HepG2 (cell line): Measurements from ENCODE around the gene XPO5. TPM values are rescaled to one million over a fixed set of nuclear protein-coding genes. Genes with fewer than 3 reads are reported as not detected.

Experiments used
- ATAD3A ChIP-seq: sonication (generic); formaldehyde crosslinking; IDR thresholded peaks from 2 replicates; pipeline ENCODE4 v1.4.0; 2020; ENCODE audit warnings: missing genetic modification reagents
- EEA1 ChIP-seq: sonication (generic); formaldehyde crosslinking; IDR thresholded peaks from 2 replicates; pipeline ENCODE4 v1.5.1; 2020; ENCODE audit warnings: mild to moderate bottlenecking, missing genetic modification reagents, borderline replicate concordance
- GATAD1 ChIP-seq: IDR thresholded peaks from 2 replicates; pipeline ENCODE4 v1.6.1; 2016; ENCODE audit warnings: missing genetic modification reagents, missing compliant biosample characterization
- HMG20A ChIP-seq: IDR thresholded peaks from 2 replicates; pipeline ENCODE4 v1.6.1; 2016; ENCODE audit warnings: borderline replicate concordance
- KLF6 ChIP-seq: IDR thresholded peaks from 2 replicates; pipeline ENCODE4 v1.8.0; 2016; ENCODE audit warnings: missing biosample characterization, missing genetic modification reagents
- KLF9 ChIP-seq: IDR thresholded peaks from 2 replicates; pipeline ENCODE4 v1.6.1; 2016; ENCODE audit warnings: low read depth
- MAF1 ChIP-seq: sonication (generic); formaldehyde crosslinking; IDR thresholded peaks from 2 replicates; pipeline ENCODE4 v1.5.0; 2020; ENCODE audit warnings: missing genetic modification reagents, borderline replicate concordance
- RCOR2 ChIP-seq: IDR thresholded peaks from 2 replicates; pipeline ENCODE4 v1.6.1; 2016; ENCODE audit warnings: missing biosample characterization, missing genetic modification reagents
- REPIN1 ChIP-seq: sonication (generic); formaldehyde crosslinking; IDR thresholded peaks from 2 replicates; pipeline ENCODE4 v1.8.0; 2022; ENCODE audit warnings: missing genetic modification reagents, low read depth, mild to moderate bottlenecking, borderline replicate concordance
- SMAD3 ChIP-seq: sonication (generic); formaldehyde crosslinking; IDR thresholded peaks from 2 replicates; pipeline ENCODE4 v1.4.0; 2020; ENCODE audit warnings: missing genetic modification reagents
- STAT5B ChIP-seq: sonication (generic); formaldehyde crosslinking; IDR thresholded peaks from 2 replicates; pipeline ENCODE4 v1.4.0; 2020; ENCODE audit warnings: missing genetic modification reagents
- TOPORS ChIP-seq: sonication (generic); formaldehyde crosslinking; IDR thresholded peaks from 2 replicates; pipeline ENCODE4 v1.8.0; 2023; ENCODE audit warnings: mild to moderate bottlenecking, missing genetic modification reagents
- ZBTB3 ChIP-seq: sonication (generic); formaldehyde crosslinking; IDR thresholded peaks from 2 replicates; pipeline ENCODE4 v1.4.0; 2020; ENCODE audit warnings: low read depth, mild to moderate bottlenecking, moderate library complexity, missing genetic modification reagents, borderline replicate concordance
- ZMYM4 ChIP-seq: sonication (generic); formaldehyde crosslinking; IDR thresholded peaks from 2 replicates; pipeline ENCODE4 v1.8.1; 2023; ENCODE audit warnings: mild to moderate bottlenecking, missing genetic modification reagents
- ZNF230 ChIP-seq: sonication (generic); formaldehyde crosslinking; IDR thresholded peaks from 2 replicates; pipeline ENCODE4 v1.4.0; 2020; ENCODE audit warnings: mild to moderate bottlenecking, missing genetic modification reagents
- ZNF335 ChIP-seq: sonication (generic); formaldehyde crosslinking; IDR thresholded peaks from 2 replicates; pipeline ENCODE4 v1.4.0; 2020; ENCODE audit warnings: missing genetic modification reagents
- ZNF44 ChIP-seq: sonication (generic); formaldehyde crosslinking; IDR thresholded peaks from 2 replicates; pipeline ENCODE4 v1.5.1; 2020; ENCODE audit warnings: mild to moderate bottlenecking, missing genetic modification reagents
- ZNF572 ChIP-seq: sonication (generic); formaldehyde crosslinking; IDR thresholded peaks from 2 replicates; pipeline ENCODE4 v1.5.1; 2020; ENCODE audit warnings: mild to moderate bottlenecking, missing genetic modification reagents
- ZNF773 ChIP-seq: sonication (generic); formaldehyde crosslinking; IDR thresholded peaks from 2 replicates; pipeline ENCODE4 v1.4.0; 2020; ENCODE audit warnings: missing genetic modification reagents, borderline replicate concordance
- polyA plus RNA-seq, 8 experiments: library from polyadenylated mRNA; depleted of rRNA in 3 of 8; stranded (reverse) in 7 of 8; unstranded in 1 of 8; fragments of >200 nt; fragmentation: Illumina TruSeq in 4 of 8; extraction: Trizol in 4 of 8; gene quantifications; 2 replicates each; pipeline versions ENCODE4 v1.2.1 to v1.2.3, GENCODE V29; 2011 to 2016; ENCODE audit warnings: low read depth in 4 of 8, missing spikeins in 1 of 8, mixed read lengths in 1 of 8; ENCODE audit not compliant: insufficient read depth in 1 of 8
- total RNA-seq, 5 experiments: library from RNA; depleted of rRNA; stranded (reverse); fragments of >200 nt; fragmentation: Illumina TruSeq; extraction: Trizol; gene quantifications; 2 replicates each; pipeline ENCODE4 v1.2.3, GENCODE V29; 2016; ENCODE audit warnings: low read depth in 1 of 5
- TF ChIP-seq, protein P1 (sequence below): sonication (generic); formaldehyde crosslinking; IDR thresholded peaks from 2 replicates; pipeline ENCODE4 v1.4.0; 2020; ENCODE audit warnings: mild to moderate bottlenecking, missing genetic modification reagents
- TF ChIP-seq, protein P2 (sequence below): sonication (generic); formaldehyde crosslinking; IDR thresholded peaks from 2 replicates; pipeline ENCODE4 v1.8.1; 2023; ENCODE audit warnings: mild to moderate bottlenecking, inconsistent platforms, moderate library complexity, missing genetic modification reagents, borderline replicate concordance
- TF ChIP-seq, protein P3 (sequence below): sonication (generic); formaldehyde crosslinking; IDR thresholded peaks from 2 replicates; pipeline ENCODE4 v1.4.0; 2020; ENCODE audit warnings: missing genetic modification reagents

The XPO5 gene
- total and polyA plus RNA-seq, 2 of the 13 experiments (the other 11 are each of a cell fraction or from before 2014, with no cell fraction given), result 52.2 to 68.0 TPM

DNA sequence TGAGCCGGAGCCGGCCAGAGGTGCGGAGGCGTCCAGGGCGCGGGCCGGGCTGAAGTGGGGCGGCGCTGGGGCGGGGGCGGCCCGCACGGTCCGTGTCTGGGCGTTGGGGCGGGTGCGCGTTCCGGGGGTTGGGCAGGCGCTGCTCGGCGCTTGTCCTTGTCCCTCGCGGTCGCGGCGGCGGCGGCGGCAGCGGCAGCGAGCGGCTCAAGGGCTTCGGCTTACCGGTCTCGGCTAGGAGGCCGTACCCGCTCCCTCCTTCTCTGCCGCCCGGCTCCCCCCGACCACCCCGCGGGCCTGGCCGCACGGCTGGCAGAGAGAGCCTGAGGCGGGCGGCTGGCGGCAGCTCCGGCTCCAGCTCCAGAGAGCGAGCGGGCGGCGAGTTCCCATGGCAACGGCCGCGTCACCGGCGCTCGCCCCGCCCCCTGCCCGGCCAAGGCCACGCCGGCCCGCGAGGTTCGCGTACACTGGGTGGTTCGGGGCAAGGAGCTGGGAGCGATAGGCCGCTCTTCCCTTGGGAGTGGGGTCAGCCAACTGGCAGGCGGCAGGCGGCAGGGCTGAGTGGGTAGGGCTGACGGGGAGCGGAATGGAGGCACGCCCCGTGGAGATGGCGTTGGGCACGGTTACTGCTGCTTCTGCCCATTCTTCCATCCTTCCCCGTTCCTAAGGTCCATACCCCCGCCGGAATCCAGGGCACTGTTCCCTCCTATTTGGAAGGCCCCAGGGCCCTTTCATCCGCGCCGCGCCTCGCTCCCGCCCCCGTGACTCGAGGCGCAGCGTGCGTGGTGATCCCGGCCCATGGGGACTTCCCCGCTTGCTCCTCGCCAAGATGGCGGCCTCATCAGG lies 65.6 kb downstream of the XPO5 start, which contains the start of gene LRRC73 (continued):
- TF ChIP-seq ZMYM4 (CRISPR knock-in tag), result no peak
- TF ChIP-seq EEA1, result no peak
- no peak for TF ChIP-seq KLF6 (CRISPR knock-in tag)
- 0 out of 2 replicates have a peak, but pooled peaks have one; percentile 14 for TF ChIP-seq GATAD1
- no peak for TF ChIP-seq MAF1 (CRISPR knock-in tag)
- peak; percentile 93 for TF ChIP-seq ZNF230 (CRISPR knock-in tag)
- TF ChIP-seq RCOR2, result no peak
- TF ChIP-seq ZNF773 (CRISPR knock-in tag), result no peak
- TF ChIP-seq REPIN1 (CRISPR knock-in tag), result 0 out of 2 replicates have a peak, but pooled peaks have one; percentile 52
- TF ChIP-seq ZNF572 (CRISPR knock-in tag), result 0 out of 2 replicates have a peak, but pooled peaks have one; percentile 24
- TF ChIP-seq KLF9, result no peak
- TF ChIP-seq, protein P1, sequence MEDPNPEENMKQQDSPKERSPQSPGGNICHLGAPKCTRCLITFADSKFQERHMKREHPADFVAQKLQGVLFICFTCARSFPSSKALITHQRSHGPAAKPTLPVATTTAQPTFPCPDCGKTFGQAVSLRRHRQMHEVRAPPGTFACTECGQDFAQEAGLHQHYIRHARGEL (CRISPR knock-in tag), result no peak; the same call in 1 of the 2 replicates
- no peak for TF ChIP-seq HMG20A
- TF ChIP-seq TOPORS (CRISPR knock-in tag), result peak; percentile 77; the same call in 1 of the 2 replicates
- TF ChIP-seq, protein P2, sequence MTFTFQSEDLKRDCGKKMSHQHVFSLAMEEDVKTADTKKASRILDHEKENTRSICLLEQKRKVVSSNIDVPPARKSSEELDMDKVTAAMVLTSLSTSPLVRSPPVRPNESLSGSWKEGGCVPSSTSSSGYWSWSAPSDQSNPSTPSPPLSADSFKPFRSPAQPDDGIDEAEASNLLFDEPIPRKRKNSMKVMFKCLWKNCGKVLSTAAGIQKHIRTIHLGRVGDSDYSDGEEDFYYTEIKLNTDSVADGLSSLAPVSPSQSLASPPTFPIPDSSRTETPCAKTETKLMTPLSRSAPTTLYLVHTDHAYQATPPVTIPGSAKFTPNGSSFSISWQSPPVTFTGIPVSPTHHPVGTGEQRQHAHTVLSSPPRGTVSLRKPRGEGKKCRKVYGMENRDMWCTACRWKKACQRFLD (CRISPR knock-in tag), result 0 out of 2 replicates have a peak, but pooled peaks have one; percentile 62
- no peak for TF ChIP-seq ZBTB3 (CRISPR knock-in tag)
- TF ChIP-seq SMAD3 (CRISPR knock-in tag), result no peak
- no peak for TF ChIP-seq STAT5B (CRISPR knock-in tag)
- TF ChIP-seq, protein P3, sequence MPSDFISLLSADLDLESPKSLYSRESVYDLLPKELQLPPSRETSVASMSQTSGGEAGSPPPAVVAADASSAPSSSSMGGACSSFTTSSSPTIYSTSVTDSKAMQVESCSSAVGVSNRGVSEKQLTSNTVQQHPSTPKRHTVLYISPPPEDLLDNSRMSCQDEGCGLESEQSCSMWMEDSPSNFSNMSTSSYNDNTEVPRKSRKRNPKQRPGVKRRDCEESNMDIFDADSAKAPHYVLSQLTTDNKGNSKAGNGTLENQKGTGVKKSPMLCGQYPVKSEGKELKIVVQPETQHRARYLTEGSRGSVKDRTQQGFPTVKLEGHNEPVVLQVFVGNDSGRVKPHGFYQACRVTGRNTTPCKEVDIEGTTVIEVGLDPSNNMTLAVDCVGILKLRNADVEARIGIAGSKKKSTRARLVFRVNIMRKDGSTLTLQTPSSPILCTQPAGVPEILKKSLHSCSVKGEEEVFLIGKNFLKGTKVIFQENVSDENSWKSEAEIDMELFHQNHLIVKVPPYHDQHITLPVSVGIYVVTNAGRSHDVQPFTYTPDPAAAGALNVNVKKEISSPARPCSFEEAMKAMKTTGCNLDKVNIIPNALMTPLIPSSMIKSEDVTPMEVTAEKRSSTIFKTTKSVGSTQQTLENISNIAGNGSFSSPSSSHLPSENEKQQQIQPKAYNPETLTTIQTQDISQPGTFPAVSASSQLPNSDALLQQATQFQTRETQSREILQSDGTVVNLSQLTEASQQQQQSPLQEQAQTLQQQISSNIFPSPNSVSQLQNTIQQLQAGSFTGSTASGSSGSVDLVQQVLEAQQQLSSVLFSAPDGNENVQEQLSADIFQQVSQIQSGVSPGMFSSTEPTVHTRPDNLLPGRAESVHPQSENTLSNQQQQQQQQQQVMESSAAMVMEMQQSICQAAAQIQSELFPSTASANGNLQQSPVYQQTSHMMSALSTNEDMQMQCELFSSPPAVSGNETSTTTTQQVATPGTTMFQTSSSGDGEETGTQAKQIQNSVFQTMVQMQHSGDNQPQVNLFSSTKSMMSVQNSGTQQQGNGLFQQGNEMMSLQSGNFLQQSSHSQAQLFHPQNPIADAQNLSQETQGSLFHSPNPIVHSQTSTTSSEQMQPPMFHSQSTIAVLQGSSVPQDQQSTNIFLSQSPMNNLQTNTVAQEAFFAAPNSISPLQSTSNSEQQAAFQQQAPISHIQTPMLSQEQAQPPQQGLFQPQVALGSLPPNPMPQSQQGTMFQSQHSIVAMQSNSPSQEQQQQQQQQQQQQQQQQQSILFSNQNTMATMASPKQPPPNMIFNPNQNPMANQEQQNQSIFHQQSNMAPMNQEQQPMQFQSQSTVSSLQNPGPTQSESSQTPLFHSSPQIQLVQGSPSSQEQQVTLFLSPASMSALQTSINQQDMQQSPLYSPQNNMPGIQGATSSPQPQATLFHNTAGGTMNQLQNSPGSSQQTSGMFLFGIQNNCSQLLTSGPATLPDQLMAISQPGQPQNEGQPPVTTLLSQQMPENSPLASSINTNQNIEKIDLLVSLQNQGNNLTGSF (CRISPR knock-in tag), result 0 out of 2 replicates have a peak, but pooled peaks have one; percentile 17
- TF ChIP-seq ATAD3A (CRISPR knock-in tag), result no peak
- TF ChIP-seq ZNF335 (CRISPR knock-in tag), result no peak
- 0 out of 2 replicates have a peak, but pooled peaks have one; percentile 69 for TF ChIP-seq ZNF44
